H1 (cell line): ENCODE results near the gene TRPM6. TPM values are rescaled to one million over a fixed set of nuclear protein-coding genes. Genes with fewer than 3 reads are reported as not detected.

ENCODE experiments used
- CTCF ChIA-PET: fragments of 300-600 bp; sonication (Branson Sonifier 250); formaldehyde crosslinking; loops from one replicate; lab custom pipeline; 2021; ENCODE audit not compliant: partially characterized antibody; lab: Charles Lee
- POLR2A ChIA-PET: fragments of 300-600 bp; sonication (Branson Sonifier 250); formaldehyde crosslinking; loops from one replicate; lab custom pipeline; 2021; ENCODE audit warnings: inconsistent platforms; ENCODE audit not compliant: partially characterized antibody; lab: Charles Lee
- DNase-seq, 2 experiments: peaks; one replicate each; pipeline versions ENCODE4 v3.0.0 to v3.0.0-alpha.2; 2010 to 2022; ENCODE audit warnings: low spot score in 2 of 2, low read depth in 1 of 2, mixed read lengths in 1 of 2
- FAIRE-seq: peaks from 2 replicates; lab custom pipeline; 2011; peaks lifted over from hg19 to GRCh38; lab: Jason Lieb, UNC
- H2AFZ ChIP-seq: 2 replicates; pipeline ENCODE4 v1.8.1; 2012; ENCODE audit warnings: low read length, inconsistent platforms
- H2AK5ac ChIP-seq: 2 replicates; pipeline ENCODE4 v1.6.1; 2013; ENCODE audit warnings: low read depth, low read length
- H2BK120ac ChIP-seq: replicated peaks from 2 replicates; pipeline ENCODE3; 2013; ENCODE audit warnings: low read depth, low read length, inconsistent platforms
- H2BK12ac ChIP-seq: 2 replicates; pipeline ENCODE4 v1.6.1; 2013; ENCODE audit warnings: low read depth, low read length
- H2BK15ac ChIP-seq: 2 replicates; pipeline ENCODE4 v1.6.1; 2013; ENCODE audit warnings: low read length
- H2BK20ac ChIP-seq: 2 replicates; pipeline ENCODE4 v1.6.1; 2013; ENCODE audit warnings: low read length
- H2BK5ac ChIP-seq: 2 replicates; pipeline ENCODE4 v1.6.1; 2013; ENCODE audit warnings: low read depth, low read length
- H3K14ac ChIP-seq: 2 replicates; pipeline ENCODE4 v1.6.1; 2013; ENCODE audit warnings: inconsistent platforms; ENCODE audit not compliant: insufficient read length
- H3K18ac ChIP-seq: 2 replicates; pipeline ENCODE4 v1.6.1; 2013; ENCODE audit warnings: low read length; ENCODE audit errors: extremely low read depth
- H3K23ac ChIP-seq: 2 replicates; pipeline ENCODE4 v1.6.1; 2013; ENCODE audit warnings: inconsistent platforms; ENCODE audit not compliant: insufficient read length
- H3K23me2 ChIP-seq: 2 replicates; pipeline ENCODE4 v1.6.1; 2013; ENCODE audit warnings: low read depth, low read length
- H3K27ac ChIP-seq: 2 replicates; pipeline ENCODE4 v1.6.1; 2011; ENCODE audit warnings: low read depth, low read length, inconsistent platforms
- H3K27me3 ChIP-seq, 4 experiments: replicated peaks in 1 of 4; 1 replicate in 1 of 4; 2 replicates in 3 of 4; pipeline versions ENCODE4 v1.6.1 to v1.8.1; 2011 to 2013; ENCODE audit warnings: low read length in 3 of 4, mild to moderate bottlenecking in 3 of 4, inconsistent platforms in 2 of 4, mixed read lengths in 2 of 4, moderate library complexity in 1 of 4; ENCODE audit not compliant: control insufficient read depth in 3 of 4, insufficient read depth in 3 of 4; ENCODE audit errors: extremely low read depth in 1 of 4
- H3K36me3 ChIP-seq, 4 experiments: 2 replicates each; pipeline versions ENCODE4 v1.6.1 to v1.8.1; 2011 to 2013; ENCODE audit warnings: mild to moderate bottlenecking in 4 of 4, low read length in 3 of 4, moderate library complexity in 2 of 4, control low read depth in 1 of 4, inconsistent platforms in 1 of 4; ENCODE audit not compliant: insufficient read depth in 4 of 4, control insufficient read depth in 2 of 4
- H3K4ac ChIP-seq: replicated peaks from 2 replicates; pipeline ENCODE3; 2013; ENCODE audit warnings: low read length, low read depth, mixed read lengths, inconsistent platforms; ENCODE audit not compliant: insufficient read length
- H3K4me1 ChIP-seq, 4 experiments: replicated peaks in 1 of 4; 1 replicate in 1 of 4; 2 replicates in 3 of 4; pipeline versions ENCODE4 v1.6.1 to v1.8.1; 2011 to 2013; ENCODE audit warnings: low read length in 3 of 4, inconsistent platforms in 2 of 4, mixed read lengths in 1 of 4; ENCODE audit not compliant: insufficient read depth in 4 of 4, control insufficient read depth in 3 of 4
- H3K4me2 ChIP-seq, 2 experiments: 2 replicates each; pipeline versions ENCODE4 v1.6.1 to v1.8.1; 2011 to 2013; ENCODE audit warnings: low read depth in 2 of 2, low read length in 2 of 2, control low read depth in 1 of 2, inconsistent platforms in 1 of 2, mild to moderate bottlenecking in 1 of 2; ENCODE audit not compliant: insufficient read depth in 1 of 2
- H3K4me3 ChIP-seq, 4 experiments: fragments of 200-600, 300-600 bp in 1 of 4; sonication (generic), shearing (Covaris generic), sonication (Bioruptor Twin) in 1 of 4; 2 replicates each; pipeline versions ENCODE4 v1.5.1 to v1.8.1; 2011 to 2016; ENCODE audit warnings: low read length in 4 of 4, low read depth in 3 of 4, control low read depth in 2 of 4, inconsistent platforms in 2 of 4, mild to moderate bottlenecking in 2 of 4, mixed read lengths in 1 of 4, moderate library complexity in 1 of 4; ENCODE audit not compliant: insufficient read depth in 2 of 4; ENCODE audit errors: extremely low read depth in 1 of 4
- H3K56ac ChIP-seq: replicated peaks from 2 replicates; pipeline ENCODE3; 2013; ENCODE audit warnings: low read depth, mild to moderate bottlenecking, mixed read lengths, low read length, inconsistent platforms; ENCODE audit not compliant: insufficient read length
- H3K79me1 ChIP-seq: 2 replicates; pipeline ENCODE4 v1.6.1; 2013; ENCODE audit warnings: low read depth, low read length, control low read depth
- H3K79me2 ChIP-seq, 2 experiments: 2 replicates each; pipeline versions ENCODE4 v1.6.1 to v1.8.1; 2012 to 2013; ENCODE audit warnings: low read length in 2 of 2, mild to moderate bottlenecking in 2 of 2, inconsistent platforms in 1 of 2; ENCODE audit not compliant: insufficient read depth in 2 of 2, control insufficient read depth in 1 of 2
- H3K9ac ChIP-seq, 4 experiments: replicated peaks in 1 of 4; 1 replicate in 1 of 4; 2 replicates in 3 of 4; pipeline versions ENCODE4 v1.6.1 to v1.8.1; 2011 to 2013; ENCODE audit warnings: low read depth in 3 of 4, low read length in 3 of 4, control low read depth in 2 of 4, mild to moderate bottlenecking in 2 of 4, moderate library complexity in 2 of 4, inconsistent platforms in 1 of 4; ENCODE audit errors: extremely low read depth in 1 of 4
- H3K9me3 ChIP-seq, 2 experiments: 2 replicates each; pipeline versions ENCODE4 v1.6.1 to v1.8.1; 2012 to 2013; ENCODE audit warnings: mild to moderate bottlenecking in 2 of 2, moderate library complexity in 2 of 2, control low read depth in 1 of 2, inconsistent platforms in 1 of 2, low read depth in 1 of 2, low read length in 1 of 2, mixed read lengths in 1 of 2; ENCODE audit not compliant: insufficient read depth in 2 of 2
- H4K20me1 ChIP-seq, 2 experiments: replicated peaks in 1 of 2; 2 replicates each; pipeline versions ENCODE3 to v1.8.1; 2011 to 2013; ENCODE audit warnings: inconsistent platforms in 2 of 2, low read length in 2 of 2, mild to moderate bottlenecking in 1 of 2; ENCODE audit not compliant: insufficient read depth in 2 of 2, control insufficient read depth in 1 of 2
- H4K5ac ChIP-seq: 2 replicates; pipeline ENCODE4 v1.6.1; 2013; ENCODE audit warnings: low read length, low read depth, mixed read lengths, inconsistent platforms; ENCODE audit not compliant: insufficient read length
- H4K8ac ChIP-seq: 2 replicates; pipeline ENCODE4 v1.8.0; 2013; ENCODE audit warnings: mild to moderate bottlenecking, moderate library complexity, low read length, inconsistent platforms; ENCODE audit not compliant: insufficient read depth; ENCODE audit errors: extremely low read depth
- H4K91ac ChIP-seq: replicated peaks from 2 replicates; pipeline ENCODE3; 2013; ENCODE audit warnings: low read length, mixed read lengths, inconsistent platforms; ENCODE audit not compliant: insufficient read length
- BCL11A ChIP-seq, 2 experiments: IDR thresholded peaks; one replicate each; pipeline ENCODE4 v1.6.1; 2011; ENCODE audit warnings: low read depth in 2 of 2, low read length in 2 of 2, mild to moderate bottlenecking in 2 of 2
- CBX8 ChIP-seq: fragments of 300-800, 300-1000 bp; sonication (generic); IDR thresholded peaks from 2 replicates; pipeline ENCODE4 v1.7.1; 2016; ENCODE audit warnings: low read depth, low read length, borderline replicate concordance
- CHD1 ChIP-seq: IDR thresholded peaks from 2 replicates; pipeline ENCODE4 v1.6.1; 2012; ENCODE audit warnings: low read depth, low read length, improper control_type of control experiment
- E2F6 ChIP-seq: IDR thresholded peaks from 2 replicates; pipeline ENCODE4 v1.6.1; 2012; ENCODE audit warnings: inconsistent platforms
- EP300 ChIP-seq, 2 experiments: IDR thresholded peaks; 1 replicate in 1 of 2; 2 replicates in 1 of 2; pipeline ENCODE4 v1.6.1; 2011 to 2012; ENCODE audit warnings: low read depth in 2 of 2, low read length in 2 of 2, mild to moderate bottlenecking in 2 of 2, borderline replicate concordance in 1 of 2, inconsistent platforms in 1 of 2, moderate library complexity in 1 of 2
- EZH2 ChIP-seq: fragments of 200-600 bp; sonication (generic); IDR thresholded peaks from 2 replicates; pipeline ENCODE4 v1.7.1; 2012; ENCODE audit warnings: low read depth, mild to moderate bottlenecking, moderate library complexity, low read length, inconsistent platforms; ENCODE audit not compliant: severe bottlenecking
- JUND ChIP-seq: IDR thresholded peaks from 2 replicates; pipeline ENCODE4 v1.6.1; 2011; ENCODE audit warnings: mild to moderate bottlenecking, improper control_type of control experiment, low read length
- NANOG ChIP-seq: IDR thresholded peaks from 2 replicates; pipeline ENCODE4 v1.6.1; 2011; ENCODE audit warnings: low read length, low read depth, mild to moderate bottlenecking, inconsistent platforms; ENCODE audit not compliant: insufficient read depth, poor library complexity, severe bottlenecking
- POU5F1 ChIP-seq: IDR thresholded peaks from 2 replicates; pipeline ENCODE4 v1.6.1; 2011; ENCODE audit warnings: low read depth, mild to moderate bottlenecking, low read length, moderate library complexity
- SIN3A ChIP-seq, 2 experiments: IDR thresholded peaks in 1 of 2; conservative IDR thresholded peaks in 1 of 2; 2 replicates each; pipeline ENCODE4 v1.6.1; 2011 to 2012; ENCODE audit warnings: low read length in 2 of 2, improper control_type of control experiment in 1 of 2, low read depth in 1 of 2, mild to moderate bottlenecking in 1 of 2
- WGBS, 2 experiments: shearing (Covaris generic) in 1 of 2; methylation state at CpG; one replicate each; pipeline versions ENCODE4 v1.1.6 to v1.1.7; 2013 to 2015; ENCODE audit warnings: low lambda C conversion rate in 2 of 2, mixed read lengths in 2 of 2, inconsistent platforms in 1 of 2, low coverage in 1 of 2, missing lambda C conversion rate in 1 of 2; ENCODE audit not compliant: insufficient replicate concordance in 2 of 2, insufficient coverage in 1 of 2, insufficient read length in 1 of 2; ENCODE audit errors: extremely low coverage in 1 of 2, missing lambda C conversion rate in 1 of 2; 5-methylcytosine and 5-hydroxymethylcytosine counted together
- polyA plus RNA-seq, 7 experiments: library from polyadenylated mRNA; depleted of rRNA in 3 of 7; stranded (reverse) in 5 of 7; unstranded in 2 of 7; fragments of >200 nt in 5 of 7; fragments of 200-250 nt in 2 of 7; gene quantifications; 1 replicate in 5 of 7; 2 replicates in 1 of 7; 4 replicates in 1 of 7; pipeline versions ENCODE4 v1.2.1 to v1.2.3, GENCODE V29; 2011 to 2013; ENCODE audit warnings: missing spikeins in 2 of 7, mixed read lengths in 2 of 7
- total RNA-seq: library from RNA; stranded (reverse); fragmentation: NEBNext Ultra II Directional; extraction: Animal tissue kit (Norgen Biotek cat#: 25700); gene quantifications from 2 replicates; pipeline ENCODE4 v1.2.1, GENCODE V29; 2021

Gene TRPM6
- total and polyA plus RNA-seq, 2 of the 8 experiments (the other 6 are each of a cell fraction or from before 2014, with no cell fraction given) = 0.45 to 1.5 TPM

GRCh38 chr9:74742792-74743730 lies 144.7 kb downstream of the TRPM6 start:
- Histone ChIP-seq H3K79me2 (no peaks in the 10 kb centered on the region), H3K14ac (no peak overlapping the region), H2AFZ (no peak overlapping the region), H3K36me3 (no peaks in the 10 kb centered on the region), H2BK5ac (no peak overlapping the region), H3K23me2 (peaks cover 2% of the 10 kb centered on the region; the same call in 1 of the 2 replicates), H4K91ac (no peak overlapping the region), H3K27me3 (no peaks in the 10 kb centered on the region), H4K8ac (no peak overlapping the region), H2AK5ac (no peak overlapping the region), H2BK20ac (no peak overlapping the region), H2BK120ac (no peak overlapping the region), H2BK15ac (no peak overlapping the region), H4K5ac (no peak overlapping the region), H3K56ac (no peak overlapping the region), H3K9me3 (no peaks in the 10 kb centered on the region), H3K4me2 (no peak overlapping the region), H3K23ac (no peak overlapping the region), H3K4ac (no peak overlapping the region), H3K4me3 (no peak overlapping the region), H3K79me1 (no peaks in the 10 kb centered on the region; the same call in 1 of the 2 replicates), H3K4me1 (no peaks in the 10 kb centered on the region), H4K20me1 (no peaks in the 10 kb centered on the region), H3K9ac (no peak overlapping the region), H3K18ac (no peak overlapping the region), H3K27ac (no peak overlapping the region), H2BK12ac (no peak overlapping the region)
- FAIRE-seq (peak; percentile 78), DNase-seq (no peak)
- ChIA-PET CTCF (interaction anchor here (0.6 to 2.6 kb wide), 37 partner anchors 8 to 1794 kb away, joined by 3 to 10 read pairs (median 4); no protein-coding TSS in a partner anchor), POLR2A (no interaction called here)
- 45% methylated on average over 8 of the region's 8 CpGs; no CpG with 5 or more reads in 1 of the 2 experiments for WGBS, 2 experiments
- TF ChIP-seq BCL11A (IDR thresholded peaks at IDR 0.05; ENCODE audit: low read depth in 2 of 2, low read length in 2 of 2) (no peak), EP300 (IDR thresholded peaks at IDR 0.05; ENCODE audit: borderline replicate concordance in 1 of 2, low read depth in 2 of 2, low read length in 2 of 2) (no peak), POU5F1 (no peak), SIN3A (conservative IDR thresholded peaks at IDR 0.05 in 1 of 2, IDR thresholded peaks at IDR 0.05 in 1 of 2; ENCODE audit: low read depth in 1 of 2, low read length in 2 of 2) (no peak), E2F6 (no peak), NANOG (no peak), EZH2 (no peak), CHD1 (no peak), JUND (no peak), CBX8 (no peak)
